ENCODE results near the gene PRAMEF15.
A peak's percentile ranks its signal among the peaks of the same experiment; 100 is the strongest.
"Not testable (repeated sequence)": the region's sequence is repeated elsewhere in the genome, so short reads cannot be mapped to it uniquely, and the experiment has no call there.

The PRAMEF15 gene

DNA sequence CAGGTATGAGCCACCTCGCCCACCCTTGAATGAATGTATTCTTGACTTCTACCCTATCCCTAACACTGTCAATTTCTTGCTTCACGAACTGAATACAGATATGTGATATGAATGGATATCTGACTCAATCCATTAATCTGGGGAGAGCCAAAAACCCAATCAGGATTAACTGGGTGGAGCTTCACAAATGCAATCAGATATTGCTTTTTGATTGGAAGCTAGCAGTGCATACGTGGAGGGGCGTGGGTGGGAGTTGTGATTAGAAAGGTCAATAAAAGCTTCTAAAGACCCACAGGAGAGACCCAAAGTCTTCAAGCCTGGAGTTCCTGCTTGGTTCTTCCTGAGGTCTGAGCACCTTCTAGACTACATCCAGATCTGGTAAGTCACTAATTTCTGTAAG, at the start of gene PRAMEF15:
Gene PRAMEF15, plus strand, starts transcription at position 301 of the 400 bp plus-strand sequence. CDS start 2,827 bp downstream, outside the sequence.
- DNase-seq: not testable (repeated sequence)

DNA sequence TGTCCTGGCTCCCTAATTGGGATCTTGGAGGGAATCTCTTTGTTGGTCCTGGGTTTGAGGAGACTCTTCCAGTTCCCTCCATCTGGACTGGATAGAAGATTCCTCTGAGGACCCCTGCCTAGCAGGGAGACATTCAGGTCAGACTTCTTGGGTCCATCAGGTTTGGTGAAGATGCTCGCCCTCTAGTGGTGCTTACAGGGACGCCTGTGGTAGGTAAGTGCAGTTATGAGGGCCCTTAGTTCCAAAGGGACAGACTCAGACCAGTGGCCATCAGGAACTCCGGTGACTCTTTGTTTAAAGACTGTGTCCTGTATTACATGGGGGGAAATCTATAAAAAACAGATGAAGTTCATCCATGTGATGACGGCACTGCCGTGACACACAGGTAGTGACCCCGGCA, 38.4 kb upstream of the PRAMEF15 start:
- DNase-seq: not testable (repeated sequence)

DNA sequence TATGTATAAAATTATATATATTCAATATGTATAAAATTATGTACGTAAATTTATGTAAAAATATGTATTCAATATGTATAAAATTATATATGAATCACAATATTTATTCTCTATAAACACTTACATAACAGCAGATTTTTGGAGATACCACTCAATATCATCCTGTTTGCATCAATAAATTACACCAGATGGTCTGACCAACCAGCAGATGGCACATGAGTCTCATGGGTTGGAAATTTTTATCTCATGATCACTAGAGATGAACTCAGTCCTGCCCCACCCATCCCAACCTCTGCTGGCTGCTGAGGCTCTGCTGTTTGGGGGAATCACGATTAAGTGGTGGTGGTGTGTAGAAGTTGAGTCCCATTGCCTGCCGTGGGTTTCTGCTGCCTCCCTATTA, 35.8 kb upstream of the PRAMEF15 start:
- DNase-seq: not testable (repeated sequence)

DNA sequence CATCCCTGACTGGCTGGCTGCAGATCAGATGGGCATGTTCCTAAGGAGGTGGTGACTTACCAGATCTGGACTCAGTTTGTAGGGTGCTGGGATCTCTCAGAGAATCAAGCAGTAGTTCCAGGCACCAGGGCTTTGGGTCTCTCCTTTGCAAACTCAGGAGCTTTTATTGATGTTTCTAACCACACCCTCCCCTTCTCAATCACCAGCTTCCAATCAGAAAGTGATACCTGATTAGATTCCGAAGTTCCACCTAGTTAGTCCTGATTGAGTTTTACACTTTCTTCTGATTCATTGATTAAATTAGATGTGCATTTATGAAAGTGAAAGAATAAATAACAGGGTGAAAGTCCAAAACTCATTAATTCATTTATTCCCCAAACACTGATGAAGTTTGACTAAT, 30.3 kb upstream of the PRAMEF15 start, which contains the start of gene PRAMEF8:
Gene PRAMEF8, minus strand, starts transcription at position 101 of the 400 bp plus-strand sequence. CDS start 1,046 bp downstream, outside the sequence.
- not testable (repeated sequence) for DNase-seq

GRCh38 chr1:13289030-13289429, 26.4 kb upstream of the PRAMEF15 start:
- not testable (repeated sequence) for DNase-seq

DNA sequence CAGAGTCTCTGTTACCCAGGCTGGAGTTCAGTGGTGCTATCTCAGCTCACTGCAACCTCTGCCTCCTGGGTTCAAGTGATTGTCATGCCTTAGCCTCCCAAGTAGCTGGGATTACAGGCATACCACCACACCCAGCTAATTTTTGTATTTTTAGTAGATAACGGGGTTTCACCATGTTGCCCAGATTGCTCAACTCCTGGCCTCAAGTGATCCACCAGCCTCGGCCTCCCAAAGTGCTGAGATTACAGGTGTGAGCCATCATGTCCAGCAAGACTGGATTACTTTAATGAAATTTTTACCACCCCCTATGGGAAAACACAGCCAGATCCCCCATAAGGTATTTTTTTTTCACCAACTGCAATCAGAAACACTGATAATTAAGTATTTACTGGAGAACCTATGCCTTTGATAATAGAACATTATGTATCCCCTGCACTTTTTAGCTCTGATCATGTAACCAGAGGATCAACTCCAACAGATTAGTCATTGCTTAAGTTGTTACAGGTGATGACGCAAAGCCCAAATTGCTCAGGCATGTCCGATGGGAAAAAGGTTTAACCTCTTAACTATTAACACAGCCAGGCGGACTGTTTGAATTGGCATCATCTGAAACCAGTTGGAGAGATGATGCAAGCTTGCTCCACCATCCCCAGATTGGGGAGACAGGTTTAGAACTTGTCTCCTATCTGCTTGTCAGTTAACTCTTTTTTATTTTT, 18.0 kb upstream of the PRAMEF15 start:
- DNase-seq: not testable (repeated sequence)

GRCh38 chr1:13298699-13299098, 16.7 kb upstream of the PRAMEF15 start:
- not testable (repeated sequence) for DNase-seq

DNA sequence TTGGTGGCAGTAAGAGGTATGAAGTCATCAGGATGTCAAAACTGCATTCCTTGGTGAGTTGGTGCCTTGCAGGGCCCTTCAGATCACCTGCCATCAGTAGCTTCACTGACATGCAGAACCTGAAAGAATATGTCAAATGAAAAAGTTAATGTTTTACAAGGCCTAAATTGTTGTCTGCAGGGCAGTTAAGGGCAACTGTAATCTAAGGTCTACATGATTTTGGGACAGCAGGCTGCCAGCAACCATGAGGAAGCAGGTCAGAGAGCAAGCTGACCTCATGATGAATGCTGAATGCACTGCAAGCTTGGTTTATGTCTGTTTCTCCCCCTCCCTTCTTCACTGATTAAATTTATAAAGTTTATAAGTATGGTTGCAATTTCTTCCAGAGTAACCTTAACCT, 13.2 kb upstream of the PRAMEF15 start:
- DNase-seq: not testable (repeated sequence)

GRCh38 chr1:13303239-13303638, 12.1 kb upstream of the PRAMEF15 start, which contains the start of gene PRAMEF33:
Gene PRAMEF33 (plus strand): TSS chr1:13303539. CDS start chr1:13305955, 2,416 bp downstream.
- not testable (repeated sequence) for DNase-seq

DNA sequence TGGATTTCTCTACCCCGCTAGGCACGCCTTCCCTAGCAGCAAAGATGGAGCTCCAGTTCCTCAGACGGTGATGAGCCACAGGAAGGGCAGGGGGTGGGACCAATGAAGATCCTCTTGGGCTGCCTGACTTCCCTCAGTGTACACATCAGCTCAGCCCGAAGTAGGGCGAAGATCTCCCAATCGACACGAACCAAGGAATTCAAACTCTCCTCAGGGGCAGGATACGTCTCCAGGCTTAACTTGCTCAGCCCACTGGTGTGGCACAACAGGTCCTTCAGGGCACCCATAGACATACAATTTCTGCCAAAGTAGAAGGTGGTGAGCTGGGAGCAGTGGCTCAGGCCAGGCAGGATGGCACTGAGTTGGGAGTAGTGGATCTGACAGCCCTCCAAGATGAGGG, 27.1 kb downstream of the PRAMEF15 start:
- DNase-seq: not testable (repeated sequence)

DNA sequence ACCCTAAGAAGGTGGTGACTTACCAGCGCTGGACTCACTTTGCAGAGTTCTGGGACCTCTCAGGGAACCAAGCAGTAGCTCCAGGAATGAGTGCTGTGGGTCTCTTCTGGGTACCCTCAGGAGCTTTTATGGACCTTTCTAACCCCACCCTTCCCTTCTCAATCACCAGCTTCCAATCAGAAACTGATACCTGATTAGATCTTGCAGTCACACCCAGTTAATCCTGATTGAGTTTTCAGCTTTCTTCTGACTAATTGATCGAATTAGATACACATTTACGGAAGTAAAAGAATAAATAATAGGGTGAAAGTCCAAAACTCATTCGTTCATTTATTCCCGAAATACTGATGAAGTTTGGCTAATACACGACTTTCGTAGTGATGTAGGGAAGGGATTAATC, 31.7 kb downstream of the PRAMEF15 start, which contains the start of gene PRAMEF14:
Gene PRAMEF14, minus strand, starts transcription at position 101 of the 400 bp plus-strand sequence. CDS start 1,820 bp downstream, outside the sequence.
- DNase-seq: not testable (repeated sequence)

GRCh38 chr1:13353476-13353875, 38.1 kb downstream of the PRAMEF15 start:
- not testable (repeated sequence) for DNase-seq

DNA sequence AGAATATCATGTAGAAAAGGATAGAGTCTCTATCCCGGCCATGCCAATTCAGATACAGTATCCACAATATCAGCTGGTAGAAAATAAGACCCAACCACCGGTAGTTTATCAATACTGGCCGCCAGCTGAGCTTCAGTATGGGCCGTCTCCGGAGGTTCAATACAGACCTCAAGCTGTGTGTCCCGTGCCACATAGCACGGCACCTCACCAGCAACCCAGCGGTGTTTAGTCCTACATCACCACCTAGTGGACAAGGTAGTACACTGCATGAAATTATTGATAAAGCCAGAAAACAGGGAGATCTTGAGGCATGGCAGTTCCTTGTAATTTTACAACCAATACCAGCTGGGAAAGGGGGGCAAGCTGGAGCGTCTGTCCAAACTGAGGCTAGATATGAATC, 39.1 kb downstream of the PRAMEF15 start:
- DNase-seq: not testable (repeated sequence)

- DNase-seq: peak; percentile 37
Observed at GRCh38 chr1:13356774-13357173, 41.4 kb downstream of the PRAMEF15 start.

DNA sequence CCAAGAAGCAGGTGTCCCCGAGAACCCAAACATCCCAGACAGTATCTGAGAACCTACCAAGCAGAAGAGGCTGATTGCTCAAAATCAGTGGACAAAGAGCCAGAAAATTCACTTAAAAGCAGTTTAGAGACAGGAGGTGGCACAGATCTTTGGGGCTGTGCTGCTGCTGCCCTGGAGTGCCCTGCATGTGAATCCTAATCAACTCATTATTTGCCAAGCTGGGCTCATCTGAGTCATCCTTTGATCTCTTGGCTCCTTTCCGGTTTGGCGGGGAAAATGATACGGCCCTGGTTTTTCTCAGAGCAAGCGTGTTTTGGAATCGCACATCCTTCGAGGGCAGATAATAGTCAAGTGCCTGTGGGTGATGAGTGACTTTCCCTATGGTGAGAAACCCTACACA, 47.0 kb downstream of the PRAMEF15 start:
- not testable (repeated sequence) for DNase-seq

- not testable (repeated sequence) for DNase-seq
Observed at GRCh38 chr1:13364928-13365327, 49.5 kb downstream of the PRAMEF15 start.

DNA sequence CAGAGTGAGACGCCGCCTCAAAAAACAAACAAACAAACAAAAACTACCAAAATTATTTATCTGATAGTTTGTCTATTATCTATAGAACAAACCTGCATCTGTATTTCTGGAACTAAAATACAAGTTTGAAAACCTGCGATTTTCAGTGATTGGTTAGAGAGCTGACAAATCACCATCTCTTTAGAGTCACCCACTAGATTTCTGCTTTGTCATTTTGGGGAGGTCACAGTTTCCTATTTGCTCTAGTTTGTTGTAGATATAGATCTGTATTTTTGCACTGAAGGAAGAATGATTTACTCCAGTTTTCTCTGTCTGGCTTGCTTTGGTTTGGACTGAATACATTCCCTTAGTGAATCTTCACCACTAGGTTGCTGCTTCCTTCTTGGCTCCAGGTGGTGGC, 51.2 kb downstream of the PRAMEF15 start:
- DNase-seq: not testable (repeated sequence)

- DNase-seq: not testable (repeated sequence)
Observed at GRCh38 chr1:13368544-13368943, 53.2 kb downstream of the PRAMEF15 start.
